NCI-H128 (cell line): Measurements from ENCODE around the gene AMY1B.
"Not testable (repeated sequence)": the region's sequence is repeated elsewhere in the genome, so short reads cannot be mapped to it uniquely, and the experiment has no call there.

Source experiments
- DNase-seq: peaks from one replicate; lab custom pipeline; 2025; ENCODE audit not compliant: unreplicated experiment; lab: John Stamatoyannopoulos, UW

The AMY1B gene

DNA sequence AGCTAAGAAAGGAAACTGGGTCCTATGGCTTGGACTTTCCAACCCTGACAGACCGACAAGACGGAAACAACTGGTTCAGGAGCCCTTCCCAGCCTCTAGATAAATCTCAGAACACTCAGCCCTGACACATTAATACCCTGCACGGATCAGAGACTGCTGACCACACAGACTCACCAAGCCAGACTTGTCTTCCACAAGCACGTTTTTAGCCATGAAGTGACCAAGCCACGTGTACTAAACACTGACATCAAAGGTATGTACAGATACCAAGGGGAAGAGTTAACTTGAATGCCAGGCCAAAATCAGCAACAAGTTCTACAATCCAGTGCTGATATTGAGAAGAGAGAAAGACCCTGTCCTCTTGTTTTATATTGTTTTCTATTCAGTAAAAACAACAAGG, at the start of gene AMY1B:
Gene AMY1B, minus strand, starts transcription at position 101 of the 400 bp plus-strand sequence. CDS start 571 bp downstream, outside the sequence.
- not testable (repeated sequence) for DNase-seq

DNA sequence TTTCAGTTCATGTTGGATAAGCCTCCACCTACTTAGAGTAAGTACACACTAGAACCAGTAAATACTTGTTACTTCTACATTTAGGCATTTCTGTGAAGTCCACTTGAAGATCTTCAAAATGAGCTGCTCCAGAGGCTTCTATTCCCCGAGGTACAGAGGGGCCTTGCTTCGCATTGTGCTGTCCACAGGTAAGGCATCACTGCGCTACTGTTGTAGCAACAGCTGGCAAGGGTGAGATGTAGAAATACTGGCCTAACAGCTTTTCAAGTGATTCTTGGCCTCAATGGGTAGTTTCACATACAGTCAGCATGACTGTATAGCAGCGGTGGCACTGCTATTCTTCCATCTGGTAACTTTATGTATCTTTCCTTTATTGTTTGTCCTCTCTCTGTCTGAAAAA, 49.0 kb upstream of the AMY1B start:
- not testable (repeated sequence) for DNase-seq

DNA sequence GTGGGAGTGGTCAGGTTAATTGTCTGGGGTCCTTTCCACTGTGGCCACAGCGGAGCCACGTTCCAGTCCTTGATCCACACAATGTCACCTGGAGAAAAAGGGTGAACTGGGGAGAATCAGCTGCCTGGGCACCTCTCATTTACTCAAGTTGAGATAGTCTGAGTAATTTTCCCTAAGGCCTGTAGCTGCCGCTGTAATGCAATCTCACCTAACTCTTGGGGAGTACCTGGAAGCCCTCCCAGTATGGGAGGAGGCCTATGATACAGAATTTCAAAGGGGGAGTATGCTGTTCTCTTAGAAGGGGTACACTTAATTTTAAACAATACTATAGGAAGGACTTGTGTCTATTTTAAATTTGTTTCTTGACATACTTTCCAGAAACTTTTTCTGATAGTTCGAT, 48.4 kb upstream of the AMY1B start:
- DNase-seq, result not testable (repeated sequence)

DNA sequence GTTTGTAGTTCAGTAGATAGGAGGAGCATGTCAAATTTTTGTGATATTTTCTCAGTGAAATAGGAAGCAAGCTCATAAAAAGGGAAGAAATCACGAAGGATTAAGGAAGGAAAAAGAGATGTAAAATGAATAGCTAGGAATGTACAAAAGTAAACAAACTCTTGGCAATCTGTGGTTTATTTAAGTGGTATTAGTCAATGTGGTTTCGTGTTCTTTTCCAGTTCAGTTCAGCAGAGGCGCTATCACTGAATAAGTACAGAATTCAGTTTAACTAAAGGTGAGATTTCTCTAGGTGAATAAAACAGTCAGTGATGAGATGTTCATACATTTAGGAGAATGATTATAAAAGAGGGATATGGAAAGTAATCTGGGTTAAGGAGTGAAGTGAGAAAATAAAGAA, 42.0 kb upstream of the AMY1B start:
- not testable (repeated sequence) for DNase-seq

DNA sequence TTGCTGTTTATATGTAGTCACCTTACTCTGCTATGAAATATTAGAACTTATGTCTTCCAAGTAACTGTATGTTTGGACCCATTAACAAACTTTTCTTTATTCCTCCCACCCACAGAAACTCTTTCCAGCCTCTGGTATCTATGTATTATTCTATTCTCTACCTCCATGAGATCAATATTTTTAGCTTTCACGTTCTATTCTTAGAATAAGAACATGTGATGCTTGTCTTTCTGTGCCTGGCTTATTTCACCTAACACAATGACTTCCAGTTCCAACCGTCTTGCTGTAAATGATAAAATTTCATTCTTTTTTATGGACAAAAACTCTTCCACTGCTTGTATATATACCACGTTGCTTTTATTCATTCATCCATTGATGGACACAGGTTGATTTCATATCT, 39.3 kb upstream of the AMY1B start:
- DNase-seq, result not testable (repeated sequence)

DNA sequence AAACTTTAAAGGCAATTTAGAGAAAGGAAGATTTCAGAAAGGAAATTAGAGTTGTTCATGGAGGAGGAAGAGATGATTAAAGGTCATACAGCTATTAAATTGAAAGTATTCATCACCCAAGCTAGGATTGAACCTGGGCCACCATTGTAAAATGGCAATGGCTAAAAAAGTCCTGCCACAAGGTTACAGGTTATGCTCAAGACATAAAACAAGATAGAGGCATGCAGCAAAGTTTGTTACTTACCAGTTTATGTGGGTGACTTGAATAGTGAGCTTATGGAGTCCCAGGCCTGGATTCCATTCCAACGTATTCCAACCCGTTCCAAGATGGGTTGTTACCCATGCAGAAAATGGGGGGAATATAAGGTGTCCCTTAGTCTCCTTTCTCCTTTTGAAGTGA, 25.5 kb upstream of the AMY1B start:
- DNase-seq, result not testable (repeated sequence)

DNA sequence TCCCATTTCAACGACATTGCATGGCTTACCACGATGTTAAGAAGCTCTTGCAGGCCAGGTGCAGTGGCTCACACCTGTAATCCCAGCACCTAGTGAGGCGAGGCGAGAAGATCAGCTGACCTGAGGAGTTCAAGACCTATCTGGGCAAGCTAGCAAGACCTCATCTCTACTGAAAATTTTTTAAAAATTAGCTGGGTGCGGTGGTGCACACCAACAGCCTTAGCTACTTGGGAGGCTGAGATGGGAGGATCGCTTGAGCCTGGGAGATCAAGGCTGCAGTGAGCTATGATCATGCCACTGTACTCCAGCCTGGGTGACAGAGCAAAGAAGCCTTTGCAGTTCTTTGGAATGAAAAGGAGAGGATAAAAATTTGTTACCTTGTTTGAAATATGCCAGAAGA, 21.4 kb upstream of the AMY1B start:
- DNase-seq, result not testable (repeated sequence)

DNA sequence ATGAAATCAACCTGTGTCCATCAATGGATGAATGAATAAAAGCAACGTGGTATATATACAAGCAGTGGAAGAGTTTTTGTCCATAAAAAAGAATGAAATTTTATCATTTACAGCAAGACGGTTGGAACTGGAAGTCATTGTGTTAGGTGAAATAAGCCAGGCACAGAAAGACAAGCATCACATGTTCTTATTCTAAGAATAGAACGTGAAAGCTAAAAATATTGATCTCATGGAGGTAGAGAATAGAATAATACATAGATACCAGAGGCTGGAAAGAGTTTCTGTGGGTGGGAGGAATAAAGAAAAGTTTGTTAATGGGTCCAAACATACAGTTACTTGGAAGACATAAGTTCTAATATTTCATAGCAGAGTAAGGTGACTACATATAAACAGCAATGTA, 14.4 kb upstream of the AMY1B start:
- not testable (repeated sequence) for DNase-seq

DNA sequence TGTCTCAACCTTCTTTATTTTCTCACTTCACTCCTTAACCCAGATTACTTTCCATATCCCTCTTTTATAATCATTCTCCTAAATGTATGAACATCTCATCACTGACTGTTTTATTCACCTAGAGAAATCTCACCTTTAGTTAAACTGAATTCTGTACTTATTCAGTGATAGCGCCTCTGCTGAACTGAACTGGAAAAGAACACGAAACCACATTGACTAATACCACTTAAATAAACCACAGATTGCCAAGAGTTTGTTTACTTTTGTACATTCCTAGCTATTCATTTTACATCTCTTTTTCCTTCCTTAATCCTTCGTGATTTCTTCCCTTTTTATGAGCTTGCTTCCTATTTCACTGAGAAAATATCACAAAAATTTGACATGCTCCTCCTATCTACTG, 11.7 kb upstream of the AMY1B start:
- not testable (repeated sequence) for DNase-seq

DNA sequence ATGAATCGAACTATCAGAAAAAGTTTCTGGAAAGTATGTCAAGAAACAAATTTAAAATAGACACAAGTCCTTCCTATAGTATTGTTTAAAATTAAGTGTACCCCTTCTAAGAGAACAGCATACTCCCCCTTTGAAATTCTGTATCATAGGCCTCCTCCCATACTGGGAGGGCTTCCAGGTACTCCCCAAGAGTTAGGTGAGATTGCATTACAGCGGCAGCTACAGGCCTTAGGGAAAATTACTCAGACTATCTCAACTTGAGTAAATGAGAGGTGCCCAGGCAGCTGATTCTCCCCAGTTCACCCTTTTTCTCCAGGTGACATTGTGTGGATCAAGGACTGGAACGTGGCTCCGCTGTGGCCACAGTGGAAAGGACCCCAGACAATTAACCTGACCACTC, 5.2 kb upstream of the AMY1B start:
- DNase-seq, result not testable (repeated sequence)

DNA sequence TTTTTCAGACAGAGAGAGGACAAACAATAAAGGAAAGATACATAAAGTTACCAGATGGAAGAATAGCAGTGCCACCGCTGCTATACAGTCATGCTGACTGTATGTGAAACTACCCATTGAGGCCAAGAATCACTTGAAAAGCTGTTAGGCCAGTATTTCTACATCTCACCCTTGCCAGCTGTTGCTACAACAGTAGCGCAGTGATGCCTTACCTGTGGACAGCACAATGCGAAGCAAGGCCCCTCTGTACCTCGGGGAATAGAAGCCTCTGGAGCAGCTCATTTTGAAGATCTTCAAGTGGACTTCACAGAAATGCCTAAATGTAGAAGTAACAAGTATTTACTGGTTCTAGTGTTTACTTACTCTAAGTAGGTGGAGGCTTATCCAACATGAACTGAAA, 4.7 kb upstream of the AMY1B start:
- DNase-seq, result not testable (repeated sequence)

DNA sequence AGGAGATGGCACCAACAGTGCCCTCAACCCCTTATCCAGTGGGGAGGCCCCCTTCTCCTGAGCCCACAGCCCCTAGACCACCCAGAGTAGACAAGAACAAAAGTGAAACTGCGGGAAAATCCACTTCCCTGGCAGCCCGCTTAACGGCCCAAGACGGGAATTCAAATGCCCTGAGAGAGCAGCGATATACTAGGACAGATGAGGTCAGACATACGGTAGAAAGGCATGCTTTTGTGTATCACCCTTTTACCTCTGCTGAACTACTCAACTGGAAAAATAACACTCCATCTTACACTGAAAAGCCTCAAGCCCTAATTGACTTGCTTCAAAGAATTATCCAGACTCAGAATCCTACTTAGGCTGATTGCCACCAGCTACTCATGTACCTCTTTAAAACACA, 1.4 kb upstream of the AMY1B start:
- not testable (repeated sequence) for DNase-seq

DNA sequence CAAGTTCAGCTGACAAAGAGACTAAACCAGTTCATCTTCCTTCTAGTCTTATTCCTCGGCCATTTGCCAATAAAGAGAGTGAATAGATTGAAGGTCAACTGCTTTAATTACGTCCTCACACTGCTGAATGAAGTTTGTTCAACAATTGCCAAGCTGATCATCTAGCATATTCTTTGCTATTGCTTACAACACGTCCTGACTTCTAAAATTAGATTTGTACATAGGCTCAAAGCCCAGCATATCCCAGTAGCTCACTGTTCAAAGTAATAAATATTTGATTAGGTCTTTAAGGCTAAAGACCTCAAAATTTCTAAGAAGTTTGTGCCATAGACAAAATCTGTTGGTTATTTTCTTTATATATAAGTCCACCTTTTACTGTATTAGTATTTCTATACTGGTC, 19.7 kb downstream of the AMY1B start:
- DNase-seq, result not testable (repeated sequence)

DNA sequence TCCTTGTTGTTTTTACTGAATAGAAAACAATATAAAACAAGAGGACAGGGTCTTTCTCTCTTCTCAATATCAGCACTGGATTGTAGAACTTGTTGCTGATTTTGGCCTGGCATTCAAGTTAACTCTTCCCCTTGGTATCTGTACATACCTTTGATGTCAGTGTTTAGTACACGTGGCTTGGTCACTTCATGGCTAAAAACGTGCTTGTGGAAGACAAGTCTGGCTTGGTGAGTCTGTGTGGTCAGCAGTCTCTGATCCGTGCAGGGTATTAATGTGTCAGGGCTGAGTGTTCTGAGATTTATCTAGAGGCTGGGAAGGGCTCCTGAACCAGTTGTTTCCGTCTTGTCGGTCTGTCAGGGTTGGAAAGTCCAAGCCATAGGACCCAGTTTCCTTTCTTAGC, 40.5 kb downstream of the AMY1B start, which contains the start of gene AMY1A:
Gene AMY1A, plus strand, starts transcription at position 301 of the 400 bp plus-strand sequence. CDS start 571 bp downstream, outside the sequence.
- DNase-seq, result not testable (repeated sequence)

DNA sequence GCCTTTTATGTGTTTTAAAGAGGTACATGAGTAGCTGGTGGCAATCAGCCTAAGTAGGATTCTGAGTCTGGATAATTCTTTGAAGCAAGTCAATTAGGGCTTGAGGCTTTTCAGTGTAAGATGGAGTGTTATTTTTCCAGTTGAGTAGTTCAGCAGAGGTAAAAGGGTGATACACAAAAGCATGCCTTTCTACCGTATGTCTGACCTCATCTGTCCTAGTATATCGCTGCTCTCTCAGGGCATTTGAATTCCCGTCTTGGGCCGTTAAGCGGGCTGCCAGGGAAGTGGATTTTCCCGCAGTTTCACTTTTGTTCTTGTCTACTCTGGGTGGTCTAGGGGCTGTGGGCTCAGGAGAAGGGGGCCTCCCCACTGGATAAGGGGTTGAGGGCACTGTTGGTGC, 41.9 kb downstream of the AMY1B start:
- DNase-seq, result not testable (repeated sequence)

DNA sequence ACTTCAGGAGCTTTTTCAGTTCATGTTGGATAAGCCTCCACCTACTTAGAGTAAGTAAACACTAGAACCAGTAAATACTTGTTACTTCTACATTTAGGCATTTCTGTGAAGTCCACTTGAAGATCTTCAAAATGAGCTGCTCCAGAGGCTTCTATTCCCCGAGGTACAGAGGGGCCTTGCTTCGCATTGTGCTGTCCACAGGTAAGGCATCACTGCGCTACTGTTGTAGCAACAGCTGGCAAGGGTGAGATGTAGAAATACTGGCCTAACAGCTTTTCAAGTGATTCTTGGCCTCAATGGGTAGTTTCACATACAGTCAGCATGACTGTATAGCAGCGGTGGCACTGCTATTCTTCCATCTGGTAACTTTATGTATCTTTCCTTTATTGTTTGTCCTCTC, 45.1 kb downstream of the AMY1B start:
- DNase-seq, result not testable (repeated sequence)

DNA sequence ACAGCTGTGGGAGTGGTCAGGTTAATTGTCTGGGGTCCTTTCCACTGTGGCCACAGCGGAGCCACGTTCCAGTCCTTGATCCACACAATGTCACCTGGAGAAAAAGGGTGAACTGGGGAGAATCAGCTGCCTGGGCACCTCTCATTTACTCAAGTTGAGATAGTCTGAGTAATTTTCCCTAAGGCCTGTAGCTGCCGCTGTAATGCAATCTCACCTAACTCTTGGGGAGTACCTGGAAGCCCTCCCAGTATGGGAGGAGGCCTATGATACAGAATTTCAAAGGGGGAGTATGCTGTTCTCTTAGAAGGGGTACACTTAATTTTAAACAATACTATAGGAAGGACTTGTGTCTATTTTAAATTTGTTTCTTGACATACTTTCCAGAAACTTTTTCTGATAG, 45.7 kb downstream of the AMY1B start:
- DNase-seq, result not testable (repeated sequence)

DNA sequence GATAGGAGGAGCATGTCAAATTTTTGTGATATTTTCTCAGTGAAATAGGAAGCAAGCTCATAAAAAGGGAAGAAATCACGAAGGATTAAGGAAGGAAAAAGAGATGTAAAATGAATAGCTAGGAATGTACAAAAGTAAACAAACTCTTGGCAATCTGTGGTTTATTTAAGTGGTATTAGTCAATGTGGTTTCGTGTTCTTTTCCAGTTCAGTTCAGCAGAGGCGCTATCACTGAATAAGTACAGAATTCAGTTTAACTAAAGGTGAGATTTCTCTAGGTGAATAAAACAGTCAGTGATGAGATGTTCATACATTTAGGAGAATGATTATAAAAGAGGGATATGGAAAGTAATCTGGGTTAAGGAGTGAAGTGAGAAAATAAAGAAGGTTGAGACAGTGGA, 52.1 kb downstream of the AMY1B start:
- not testable (repeated sequence) for DNase-seq

DNA sequence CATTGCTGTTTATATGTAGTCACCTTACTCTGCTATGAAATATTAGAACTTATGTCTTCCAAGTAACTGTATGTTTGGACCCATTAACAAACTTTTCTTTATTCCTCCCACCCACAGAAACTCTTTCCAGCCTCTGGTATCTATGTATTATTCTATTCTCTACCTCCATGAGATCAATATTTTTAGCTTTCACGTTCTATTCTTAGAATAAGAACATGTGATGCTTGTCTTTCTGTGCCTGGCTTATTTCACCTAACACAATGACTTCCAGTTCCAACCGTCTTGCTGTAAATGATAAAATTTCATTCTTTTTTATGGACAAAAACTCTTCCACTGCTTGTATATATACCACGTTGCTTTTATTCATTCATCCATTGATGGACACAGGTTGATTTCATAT, 54.8 kb downstream of the AMY1B start:
- not testable (repeated sequence) for DNase-seq
